Skeletal muscle satellite cell (primary cell): ENCODE results near the gene NUDT13.
"Not testable (repeated sequence)": the region's sequence is repeated elsewhere in the genome, so short reads cannot be mapped to it uniquely, and the experiment has no call there.

Experiments used
- H3K27me3 ChIP-seq: 2 replicates; pipeline ENCODE4 v1.7.0; 2013; ENCODE audit warnings: low read length; ENCODE audit not compliant: control insufficient read depth, insufficient read depth
- H3K36me3 ChIP-seq: 2 replicates; pipeline ENCODE4 v1.7.0; 2013; ENCODE audit warnings: mild to moderate bottlenecking, control low read depth, low read length; ENCODE audit not compliant: insufficient read depth
- H3K4me1 ChIP-seq: 2 replicates; pipeline ENCODE4 v1.7.0; 2013; ENCODE audit warnings: low read length; ENCODE audit not compliant: control insufficient read depth, insufficient read depth
- H3K4me2 ChIP-seq: 2 replicates; pipeline ENCODE4 v1.7.0; 2013; ENCODE audit warnings: mild to moderate bottlenecking, low read length
- H3K4me3 ChIP-seq: 2 replicates; pipeline ENCODE4 v1.7.0; 2013; ENCODE audit warnings: low read length
- H3K9ac ChIP-seq: 2 replicates; pipeline ENCODE4 v1.7.0; 2013; ENCODE audit warnings: mild to moderate bottlenecking, low read depth, low read length, moderate library complexity
- H3K9me3 ChIP-seq: replicated peaks from 2 replicates; pipeline ENCODE4 v1.7.0; 2013; ENCODE audit warnings: mild to moderate bottlenecking, control low read depth, low read length

The NUDT13 gene

DNA sequence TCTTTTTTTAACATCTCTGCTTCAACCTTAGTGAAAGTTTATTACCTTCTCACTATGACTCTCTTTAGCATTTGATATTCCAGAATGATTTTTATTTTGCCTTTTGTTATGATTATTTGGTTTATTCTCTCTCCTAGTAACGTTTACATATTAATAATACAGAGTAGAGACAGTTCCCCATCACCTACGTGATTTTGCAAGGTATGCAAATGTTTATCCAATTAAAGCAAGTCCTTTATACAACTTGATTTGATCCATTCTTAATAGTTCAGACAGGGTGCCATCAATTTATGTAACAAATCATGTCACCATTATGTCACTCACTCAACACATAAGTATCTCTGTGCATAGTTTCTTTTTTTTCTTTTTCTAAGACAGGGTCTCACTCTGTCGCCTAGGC is 31.3 kb downstream of the NUDT13 start:
- Histone ChIP-seq H3K9me3 (no peaks in the 10 kb centered on the region), H3K4me1 (no peaks in the 10 kb centered on the region), H3K27me3 (no peaks in the 10 kb centered on the region), H3K9ac (no peak overlapping the region), H3K4me2 (no peak overlapping the region), H3K36me3 (peaks cover 56% of the 10 kb centered on the region), H3K4me3 (no peak overlapping the region)

DNA sequence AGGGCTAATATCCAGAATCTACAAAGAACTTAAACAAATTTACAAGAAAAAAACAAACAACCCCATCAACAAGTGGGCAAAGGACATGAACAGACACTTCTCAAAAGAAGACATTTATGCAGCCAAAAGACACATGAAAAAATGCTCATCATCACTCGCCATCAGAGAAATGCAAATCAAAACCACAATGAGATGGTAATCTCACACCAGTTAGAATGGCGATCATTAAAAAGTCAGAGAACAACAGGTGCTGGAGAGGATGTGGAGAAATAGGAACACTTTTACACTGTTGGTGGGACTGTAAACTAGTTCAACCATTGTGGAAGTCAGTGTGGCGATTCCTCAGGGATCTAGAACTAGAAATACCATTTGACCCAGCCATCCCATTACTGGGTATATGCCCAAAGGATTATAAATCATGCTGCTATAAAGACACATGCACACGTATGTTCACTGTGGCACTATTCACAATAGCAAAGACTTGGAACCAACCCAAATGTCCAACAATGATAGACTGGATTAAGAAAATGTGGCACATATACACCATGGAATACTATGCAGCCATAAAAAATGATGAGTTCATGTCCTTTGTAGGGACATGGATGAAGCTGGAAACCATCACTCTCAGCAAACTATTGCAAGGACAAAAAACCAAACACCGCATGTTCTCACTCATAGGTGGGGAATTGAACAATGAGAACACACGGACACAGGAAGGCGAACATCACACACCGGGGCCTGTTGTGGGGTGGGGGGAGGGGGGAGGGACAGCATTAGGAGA is 40.6 kb downstream of the NUDT13 start:
- H3K4me3 ChIP-seq, H3K27me3 ChIP-seq, H3K9me3 ChIP-seq, H3K4me2 ChIP-seq, H3K9ac ChIP-seq, H3K4me1 ChIP-seq: not testable (repeated sequence)
- peaks cover 57% of the 10 kb centered on the region for H3K36me3 ChIP-seq

DNA sequence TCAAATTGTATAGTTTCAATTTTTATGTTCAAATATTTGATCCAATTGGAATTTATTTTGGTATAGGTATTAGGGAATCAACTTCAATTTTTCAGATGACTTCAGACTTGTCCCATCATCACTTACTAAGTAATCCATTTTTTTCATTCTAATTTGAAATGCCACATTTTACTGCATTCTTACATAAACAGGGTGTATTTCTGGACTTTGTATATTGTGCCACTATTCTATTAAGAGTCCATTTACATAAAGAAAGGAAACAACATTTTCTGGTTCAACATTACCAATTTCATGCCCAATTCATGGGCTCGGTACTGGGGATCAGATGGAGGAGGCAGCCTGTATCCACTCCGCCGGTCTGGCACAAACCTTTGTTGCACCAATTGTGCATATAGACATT is 41.8 kb downstream of the NUDT13 start:
- Histone ChIP-seq H3K4me2 (no peak overlapping the region), H3K27me3 (no peaks in the 10 kb centered on the region), H3K4me3 (no peak overlapping the region), H3K9ac (no peak overlapping the region), H3K4me1 (no peaks in the 10 kb centered on the region), H3K9me3 (no peaks in the 10 kb centered on the region), H3K36me3 (peaks cover 57% of the 10 kb centered on the region)

DNA sequence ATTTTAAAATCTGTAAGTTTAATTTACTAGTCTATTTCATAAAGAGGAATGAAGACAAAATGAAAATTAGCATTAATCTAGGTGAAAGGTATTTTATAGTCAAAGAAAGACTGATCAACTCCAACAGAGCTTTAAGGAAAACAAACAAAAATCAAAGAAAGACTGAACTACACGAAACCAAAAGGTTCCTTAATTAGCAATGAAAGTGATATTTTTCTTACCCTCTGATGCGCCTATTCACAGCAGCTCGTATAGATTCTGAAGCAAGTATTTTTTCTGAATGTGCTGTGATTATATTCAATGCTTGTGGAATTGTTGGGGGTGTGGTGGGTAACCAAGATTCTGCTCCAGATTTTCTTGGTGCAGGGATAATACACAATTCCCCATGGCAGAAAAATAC is 45.8 kb downstream of the NUDT13 start:
- Histone ChIP-seq H3K4me2 (no peak overlapping the region), H3K9ac (no peak overlapping the region), H3K27me3 (no peaks in the 10 kb centered on the region), H3K4me1 (no peaks in the 10 kb centered on the region), H3K4me3 (no peak overlapping the region), H3K36me3 (peaks cover 34% of the 10 kb centered on the region), H3K9me3 (no peaks in the 10 kb centered on the region)

DNA sequence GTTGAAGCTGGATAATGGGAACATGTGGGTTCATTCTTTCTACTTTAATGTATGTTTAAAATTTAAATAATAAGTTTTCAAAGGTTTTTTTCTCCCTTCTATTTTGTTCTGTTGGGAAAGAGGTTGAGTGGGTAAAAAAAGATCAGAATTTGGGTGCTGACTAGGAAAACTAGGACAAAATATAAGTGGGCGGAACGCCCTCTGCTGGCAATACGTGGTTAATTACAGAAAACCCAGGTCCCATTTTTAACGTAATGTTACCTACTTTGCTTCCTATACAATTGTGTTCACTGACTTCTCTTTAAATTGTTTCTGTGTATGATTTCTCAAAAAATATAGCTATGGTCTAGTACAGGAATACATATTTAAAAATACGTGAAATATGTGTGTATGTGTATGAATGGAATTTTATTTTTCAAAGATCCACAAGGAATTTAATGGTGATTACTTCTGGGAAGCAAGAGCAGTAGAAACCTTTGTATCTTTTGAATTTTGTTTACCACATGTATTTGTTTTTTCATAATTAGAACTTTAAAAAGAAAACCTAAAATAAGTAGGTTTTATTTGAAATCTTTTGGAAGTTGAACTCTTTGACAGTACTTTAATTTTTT is 48.9 kb downstream of the NUDT13 start:
- Histone ChIP-seq H3K36me3 (peaks cover 33% of the 10 kb centered on the region), H3K4me3 (no peak overlapping the region), H3K9me3 (no peaks in the 10 kb centered on the region), H3K9ac (no peak overlapping the region), H3K27me3 (no peaks in the 10 kb centered on the region), H3K4me1 (peaks cover 8% of the 10 kb centered on the region), H3K4me2 (no peak overlapping the region)

DNA sequence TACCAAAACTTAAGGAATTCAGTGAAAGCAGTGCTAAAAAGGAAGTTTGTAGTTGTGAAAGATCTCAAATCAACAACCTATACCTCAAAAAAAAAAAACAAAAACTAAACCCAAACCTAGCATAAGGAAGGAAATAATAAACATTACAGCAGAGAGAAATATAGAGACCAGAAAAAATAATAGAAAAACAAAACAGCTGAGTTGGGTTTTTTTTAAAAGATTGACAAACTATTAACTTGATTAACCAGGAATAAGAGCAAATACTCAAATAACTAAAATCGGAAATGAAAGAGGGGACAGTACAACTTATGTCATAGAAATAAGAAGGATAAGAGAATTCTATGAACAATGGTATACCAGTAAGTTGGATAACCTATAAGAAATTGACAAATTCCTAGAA is 50.8 kb downstream of the NUDT13 start:
- H3K4me1 ChIP-seq = peaks cover 8% of the 10 kb centered on the region
- H3K4me2 ChIP-seq = no peak overlapping the region
- H3K9ac ChIP-seq = no peak overlapping the region
- H3K36me3 ChIP-seq = peaks cover 27% of the 10 kb centered on the region
- no peaks in the 10 kb centered on the region for H3K27me3 ChIP-seq
- no peak overlapping the region for H3K4me3 ChIP-seq
- H3K9me3 ChIP-seq = no peaks in the 10 kb centered on the region

DNA sequence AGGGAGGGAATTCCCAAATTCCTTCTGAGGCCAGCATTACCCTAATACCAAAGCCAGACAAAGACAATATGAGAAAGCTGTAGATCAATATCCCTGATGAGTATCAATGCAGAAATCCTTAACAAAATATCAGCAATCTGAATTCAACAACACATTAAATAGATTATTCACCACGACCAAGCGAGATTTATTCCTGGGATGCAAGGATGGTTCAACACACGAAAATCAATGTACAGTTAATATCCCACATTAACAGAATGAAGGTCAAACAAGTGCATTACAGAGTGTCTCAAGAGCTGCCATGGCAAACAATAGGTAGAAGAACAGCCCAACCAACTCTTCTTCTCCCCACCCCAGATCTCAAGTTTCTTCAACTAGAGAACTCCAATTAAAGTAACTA is 51.4 kb downstream of the NUDT13 start:
- Histone ChIP-seq H3K36me3 (peaks cover 21% of the 10 kb centered on the region), H3K4me2 (no peak overlapping the region), H3K9ac (no peak overlapping the region), H3K27me3 (no peaks in the 10 kb centered on the region), H3K4me3 (no peak overlapping the region), H3K4me1 (peaks cover 8% of the 10 kb centered on the region), H3K9me3 (no peaks in the 10 kb centered on the region)

DNA sequence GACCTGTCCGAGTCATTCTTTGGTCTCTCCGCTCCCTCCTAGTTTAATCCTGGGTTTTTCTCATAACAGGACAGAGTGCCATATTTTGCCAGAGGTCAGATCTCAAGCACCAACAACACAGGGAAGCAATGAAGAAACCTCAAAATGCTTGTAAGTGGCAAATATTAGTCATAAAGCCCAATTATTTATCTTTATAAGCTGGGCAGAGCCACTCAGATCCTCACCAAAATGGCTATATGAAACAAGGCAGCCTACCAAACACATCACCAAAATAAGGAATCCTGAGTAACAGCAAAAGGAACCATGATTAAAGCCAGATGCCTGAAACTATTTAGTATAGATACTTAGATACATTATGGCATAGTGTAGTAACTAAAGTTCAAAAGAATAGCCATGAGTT is 52.8 kb downstream of the NUDT13 start:
- no peak overlapping the region for H3K4me2 ChIP-seq
- no peak overlapping the region for H3K9ac ChIP-seq

DNA sequence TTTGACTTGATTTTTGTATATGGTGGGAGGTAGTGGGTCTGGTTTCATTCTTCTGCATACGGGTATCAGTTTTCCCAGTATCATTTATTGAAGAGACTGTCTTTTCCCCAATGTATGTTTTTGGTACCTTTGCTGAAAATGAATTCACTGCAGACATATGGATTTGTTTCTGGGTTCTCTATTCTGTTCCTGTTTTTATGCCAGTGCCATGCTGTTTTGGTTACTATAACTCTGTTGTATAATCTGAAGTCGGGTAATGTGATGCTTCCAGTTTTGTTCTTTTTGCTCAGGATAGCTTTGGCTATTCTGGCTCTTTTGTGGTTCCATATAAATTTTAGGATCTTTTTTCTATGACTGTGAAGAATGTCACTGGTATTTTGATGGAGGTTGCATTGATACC is 56.7 kb downstream of the NUDT13 start:
- peak overlapping the region; percentile 86 for H3K4me3 ChIP-seq
- no peaks in the 10 kb centered on the region for H3K9me3 ChIP-seq
- peaks cover 8% of the 10 kb centered on the region for H3K4me1 ChIP-seq
- H3K27me3 ChIP-seq = no peaks in the 10 kb centered on the region
- H3K36me3 ChIP-seq = peaks cover 14% of the 10 kb centered on the region
- H3K9ac ChIP-seq = peak overlapping the region; percentile 96
- H3K4me2 ChIP-seq = peak overlapping the region; percentile 84

More for the DNA sequence above, 52.8 kb downstream of the NUDT13 start:
- Histone ChIP-seq H3K36me3 (peaks cover 21% of the 10 kb centered on the region), H3K27me3 (no peaks in the 10 kb centered on the region), H3K9me3 (no peaks in the 10 kb centered on the region), H3K4me1 (peaks cover 8% of the 10 kb centered on the region), H3K4me3 (no peak overlapping the region)

DNA sequence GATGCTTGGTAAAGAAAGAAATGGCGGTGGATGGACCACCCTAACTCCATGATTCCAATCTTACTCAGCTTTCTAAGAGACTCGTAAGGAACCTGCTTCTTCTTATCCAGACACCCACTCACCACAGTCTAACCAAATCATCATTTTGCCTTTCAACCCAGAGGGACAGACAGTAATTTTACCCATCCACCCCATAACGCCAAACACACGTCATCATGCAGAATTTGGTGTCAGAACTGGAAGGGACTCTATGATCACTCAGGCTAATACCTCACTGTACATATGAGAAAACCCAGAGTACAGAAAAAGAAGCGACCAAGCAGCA is 57.2 kb downstream of the NUDT13 start:
- Histone ChIP-seq H3K9ac (peak overlapping the region; percentile 96), H3K27me3 (no peaks in the 10 kb centered on the region), H3K9me3 (no peaks in the 10 kb centered on the region), H3K36me3 (peaks cover 10% of the 10 kb centered on the region), H3K4me2 (peak overlapping the region; percentile 84), H3K4me3 (peak overlapping the region; percentile 86), H3K4me1 (peaks cover 8% of the 10 kb centered on the region)

DNA sequence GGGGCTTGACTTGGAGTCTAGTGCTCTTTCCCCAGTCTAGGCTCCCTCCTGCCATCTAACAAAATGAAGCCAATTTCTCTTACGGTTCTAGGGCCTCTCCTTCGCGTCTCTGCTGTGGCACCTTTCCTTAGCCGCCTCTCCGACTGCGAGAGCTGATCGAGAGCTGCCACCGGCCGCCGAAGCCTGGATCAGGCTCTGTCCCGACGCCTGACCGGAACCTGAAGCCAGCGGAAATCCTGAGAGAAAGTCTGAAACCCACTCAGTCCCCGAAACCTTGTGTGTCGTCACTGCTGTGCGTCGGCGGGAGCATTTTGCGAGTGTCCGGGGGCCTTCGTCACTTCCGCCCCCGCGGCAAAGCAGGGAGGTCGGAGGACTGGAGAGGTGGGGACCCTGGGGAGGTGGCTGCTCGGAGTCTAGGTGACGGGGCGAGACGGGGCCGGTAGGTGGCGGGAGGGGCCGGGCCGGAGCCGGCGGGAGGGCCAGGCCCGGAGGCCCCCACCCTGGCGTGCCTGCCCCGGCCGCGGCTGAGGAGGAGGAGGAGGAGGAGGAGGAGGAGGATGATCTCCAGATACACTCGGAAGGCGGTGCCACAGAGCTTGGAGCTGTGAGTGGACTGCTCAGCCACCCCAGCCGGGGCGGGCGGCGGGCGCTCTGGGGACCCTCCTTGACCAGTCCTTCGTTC is 57.7 kb downstream of the NUDT13 start, which contains the start of the genes ECD and FAM149B1:
Gene ECD (minus strand): TSS at position 226 of the 682 bp plus-strand sequence. CDS start 4,071 bp downstream, outside the sequence.
Gene FAM149B1 (plus strand): TSS at position 337 of the 682 bp plus-strand sequence. CDS start 221 bp downstream, at position 558.
- H3K9ac ChIP-seq = peak within 1 kb of the TSS; percentile 96
- no peaks in the 10 kb centered on the region for H3K27me3 ChIP-seq
- H3K4me2 ChIP-seq = peak within 1 kb of the TSS; percentile 84
- no peaks in the 10 kb centered on the region for H3K9me3 ChIP-seq
- H3K4me3 ChIP-seq = peak within 1 kb of the TSS; percentile 86
- peaks cover 5% of the 10 kb centered on the region for H3K36me3 ChIP-seq
- peaks cover 2% of the 10 kb centered on the region for H3K4me1 ChIP-seq
